Upper lobe of right lung (tissue), 1 donor: Measurements from ENCODE around the gene IFI27L1. TPM values are rescaled to one million over a fixed set of nuclear protein-coding genes. Genes with fewer than 3 reads are reported as not detected.

Experiments
- ATAC-seq: fragments of 200-7000 bp; cut with Tn5 transposase; one replicate; pipeline ENCODE4 v1.9.1; 2020; ENCODE audit warnings: mild to moderate bottlenecking, moderate library complexity
- DNase-seq: peaks from one replicate; pipeline ENCODE4 v3.0.0-alpha.2; 2020
- H3K27ac ChIP-seq: fragments of 200-600 bp; one replicate; pipeline ENCODE4 v1.8.0; 2022
- H3K27me3 ChIP-seq: fragments of 200-600 bp; one replicate; pipeline ENCODE4 v1.8.0; 2022; ENCODE audit warnings: mild to moderate bottlenecking
- H3K36me3 ChIP-seq: fragments of 200-600 bp; one replicate; pipeline ENCODE4 v1.8.0; 2022
- H3K4me1 ChIP-seq: fragments of 200-600 bp; one replicate; pipeline ENCODE4 v1.8.0; 2022
- H3K4me3 ChIP-seq: fragments of 200-600 bp; one replicate; pipeline ENCODE4 v1.8.0; 2022; ENCODE audit warnings: mild to moderate bottlenecking
- H3K9me3 ChIP-seq: fragments of 200-600 bp; one replicate; pipeline ENCODE4 v1.8.0; 2022
- intact Hi-C: fragments of 100-400 bp; cut with DNase I; formaldehyde crosslinking; loops from one replicate; pipeline ENCODE4 v1.11.0; 2022
- total RNA-seq: library from RNA; stranded (reverse); fragmentation: NEBNext Ultra II Directional; extraction: Animal tissue kit (Norgen Biotek cat#: 25700); gene quantifications from one replicate; pipeline ENCODE4 v1.2.1, GENCODE V29; 2021
- TF ChIP-seq, protein P1 (sequence below): fragments of 200-600 bp; IDR thresholded peaks from one replicate; pipeline ENCODE4 v1.8.0; 2022; ENCODE audit warnings: antibody characterized with exemption
- donor health status: DM: no; HTN: yes; CAD: no; lungs with severe emphysema.

The IFI27L1 gene
- total RNA-seq, 1 donor from 2014 or later: 15.2 TPM

DNA sequence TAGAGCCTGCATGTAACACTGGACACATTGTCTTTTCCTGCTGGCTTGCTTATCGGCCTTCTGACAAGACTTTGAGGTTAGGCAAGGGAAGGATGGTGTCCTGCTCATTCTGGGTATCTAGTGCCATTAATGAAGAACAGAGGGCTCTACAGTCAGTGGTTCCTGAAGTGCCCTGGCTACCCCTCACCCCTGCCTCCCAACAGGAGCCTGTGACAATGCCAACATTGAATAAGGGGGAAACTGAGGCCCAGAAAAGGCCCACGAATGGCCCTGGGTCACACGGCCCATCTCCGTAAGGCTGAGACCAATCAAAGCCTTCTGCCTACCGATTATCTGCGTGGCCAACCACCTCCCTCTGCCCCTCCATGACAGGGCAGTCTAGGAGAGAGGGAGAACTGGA lies 46.2 kb downstream of the IFI27L1 start:
- H3K27me3 ChIP-seq: no peaks in the 10 kb centered on the region
- ATAC-seq (no peak), DNase-seq (no peak)
- no peaks in the 10 kb centered on the region for H3K9me3 ChIP-seq
- peaks cover 8% of the 10 kb centered on the region for H3K4me1 ChIP-seq
- intact Hi-C loops: no loop called here
- TF ChIP-seq, protein P1, sequence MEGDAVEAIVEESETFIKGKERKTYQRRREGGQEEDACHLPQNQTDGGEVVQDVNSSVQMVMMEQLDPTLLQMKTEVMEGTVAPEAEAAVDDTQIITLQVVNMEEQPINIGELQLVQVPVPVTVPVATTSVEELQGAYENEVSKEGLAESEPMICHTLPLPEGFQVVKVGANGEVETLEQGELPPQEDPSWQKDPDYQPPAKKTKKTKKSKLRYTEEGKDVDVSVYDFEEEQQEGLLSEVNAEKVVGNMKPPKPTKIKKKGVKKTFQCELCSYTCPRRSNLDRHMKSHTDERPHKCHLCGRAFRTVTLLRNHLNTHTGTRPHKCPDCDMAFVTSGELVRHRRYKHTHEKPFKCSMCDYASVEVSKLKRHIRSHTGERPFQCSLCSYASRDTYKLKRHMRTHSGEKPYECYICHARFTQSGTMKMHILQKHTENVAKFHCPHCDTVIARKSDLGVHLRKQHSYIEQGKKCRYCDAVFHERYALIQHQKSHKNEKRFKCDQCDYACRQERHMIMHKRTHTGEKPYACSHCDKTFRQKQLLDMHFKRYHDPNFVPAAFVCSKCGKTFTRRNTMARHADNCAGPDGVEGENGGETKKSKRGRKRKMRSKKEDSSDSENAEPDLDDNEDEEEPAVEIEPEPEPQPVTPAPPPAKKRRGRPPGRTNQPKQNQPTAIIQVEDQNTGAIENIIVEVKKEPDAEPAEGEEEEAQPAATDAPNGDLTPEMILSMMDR: no peak
- no peak overlapping the region for H3K27ac ChIP-seq
- no peak overlapping the region for H3K4me3 ChIP-seq
- H3K36me3 ChIP-seq: no peaks in the 10 kb centered on the region

DNA sequence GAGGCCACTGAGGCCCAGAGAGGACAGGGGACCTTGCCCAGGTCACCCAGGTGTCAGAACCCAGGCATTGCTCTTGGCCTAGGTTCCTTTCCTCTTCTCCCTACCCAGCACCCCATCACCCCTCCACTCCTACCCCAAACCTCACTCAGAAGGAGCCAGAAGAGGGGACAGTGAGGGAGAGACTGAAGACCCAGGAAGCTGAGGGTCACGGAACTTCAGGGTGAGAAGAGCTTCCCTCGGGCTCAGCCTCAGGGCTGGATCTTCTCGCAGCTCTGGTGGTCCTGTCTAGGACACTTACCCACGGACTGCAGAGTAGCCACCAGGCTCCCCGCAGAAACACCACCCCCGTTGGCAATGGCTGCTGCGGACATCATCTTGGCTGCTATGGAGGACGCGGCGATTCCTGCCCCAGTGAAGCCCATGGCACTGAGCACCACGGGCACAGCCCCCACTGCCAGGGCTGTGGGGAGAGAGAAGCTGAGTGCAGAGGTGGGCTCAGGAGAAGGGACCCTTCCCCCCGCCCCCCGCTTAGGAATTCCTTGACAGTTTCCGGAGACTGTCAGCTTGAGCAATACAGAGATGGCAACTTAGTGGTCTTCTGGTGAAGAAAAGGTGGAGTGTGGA lies 47.2 kb downstream of the IFI27L1 start:
- H3K4me3 ChIP-seq: no peak overlapping the region

DNA sequence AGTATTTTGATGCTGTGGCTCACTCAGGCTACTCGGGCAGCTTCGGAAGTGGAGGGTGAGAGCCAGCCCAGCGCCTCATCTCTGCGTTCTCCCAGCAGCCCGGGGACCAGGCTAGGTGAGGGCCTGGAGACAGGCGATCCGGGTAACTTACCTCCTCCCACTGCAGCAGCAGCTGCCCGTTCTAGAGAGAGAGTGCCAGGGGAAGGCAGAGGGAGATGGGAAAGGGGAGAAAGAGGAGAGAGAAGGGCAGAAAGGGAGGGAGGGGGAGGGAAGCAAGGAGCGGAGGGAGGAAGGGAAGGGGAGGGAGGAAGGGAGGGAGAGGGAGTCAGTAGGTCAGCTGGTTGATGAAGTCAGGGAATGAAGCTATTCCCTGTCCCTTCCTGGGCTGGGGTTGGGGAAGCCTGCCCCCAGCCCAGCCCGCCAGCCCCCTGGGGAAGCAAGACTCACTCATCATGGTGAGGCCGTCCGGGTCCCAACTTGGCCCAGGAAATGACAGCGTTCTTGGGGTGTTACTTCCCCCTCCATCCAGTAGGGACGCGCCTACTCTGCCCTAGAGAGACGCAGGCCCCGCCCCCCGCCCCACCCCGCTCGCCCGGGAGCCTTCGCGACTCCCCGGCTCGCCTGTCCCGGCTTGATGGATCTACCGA lies 48.1 kb downstream of the IFI27L1 start, which contains the start of gene IFI27L2:
Gene IFI27L2 (minus strand): TSS at position 494 of the 647 bp plus-strand sequence. CDS start 40 bp downstream, at position 454.
- Histone ChIP-seq H3K4me3 (peak within 1 kb of the TSS; percentile 56), H3K36me3 (no peaks in the 10 kb centered on the region), H3K9me3 (no peaks in the 10 kb centered on the region), H3K27ac (peak within 1 kb of the TSS; percentile 68), H3K4me1 (peaks cover 8% of the 10 kb centered on the region), H3K27me3 (no peaks in the 10 kb centered on the region)
- TF ChIP-seq, protein P1: peak; percentile 54
- DNase-seq (peak; percentile 83), ATAC-seq (peak; percentile 93)
- intact Hi-C loops: no loop called here

More for the DNA sequence above, 47.2 kb downstream of the IFI27L1 start:
- TF ChIP-seq, protein P1: no peak
- DNase-seq (no peak), ATAC-seq (no peak)
- H3K27ac ChIP-seq: peak overlapping the region; percentile 68
- H3K9me3 ChIP-seq: no peaks in the 10 kb centered on the region
- peaks cover 8% of the 10 kb centered on the region for H3K4me1 ChIP-seq
- intact Hi-C loops: no loop called here
- H3K36me3 ChIP-seq: no peaks in the 10 kb centered on the region
- H3K27me3 ChIP-seq: no peaks in the 10 kb centered on the region

DNA sequence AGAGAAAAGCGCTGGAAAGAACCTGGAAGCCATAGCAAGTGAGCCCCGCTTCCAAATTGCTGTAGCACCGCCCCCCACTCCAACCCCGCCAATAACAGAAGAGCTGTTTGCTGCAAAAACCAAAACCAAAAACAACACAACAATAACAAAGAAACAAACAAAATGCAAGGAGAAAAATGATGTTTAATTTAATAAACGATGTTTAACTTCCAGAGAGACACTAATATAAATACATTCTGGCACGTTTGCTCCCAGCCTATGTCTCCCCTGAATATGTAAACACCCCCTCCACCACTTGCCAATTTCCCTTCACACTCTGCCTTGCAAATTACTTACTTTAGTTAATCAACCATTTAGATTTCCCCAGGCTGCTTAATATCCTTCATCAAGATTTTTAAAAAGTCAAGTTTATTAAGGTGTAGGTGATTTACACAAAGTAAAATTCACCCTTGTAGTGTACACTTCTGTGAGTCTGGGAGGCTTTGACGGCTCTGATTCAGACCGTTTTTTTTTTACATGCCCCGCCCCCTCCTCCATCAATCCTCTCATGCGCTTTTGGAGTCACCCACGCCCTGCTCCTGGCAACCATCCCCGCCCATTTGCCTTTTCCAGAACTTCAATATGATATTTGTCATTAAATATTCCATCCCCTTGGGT lies 48.8 kb downstream of the IFI27L1 start:
- Histone ChIP-seq H3K4me3 (peak overlapping the region; percentile 56), H3K9me3 (no peaks in the 10 kb centered on the region), H3K27ac (peak overlapping the region; percentile 68), H3K27me3 (no peaks in the 10 kb centered on the region), H3K4me1 (peaks cover 8% of the 10 kb centered on the region), H3K36me3 (no peaks in the 10 kb centered on the region)
- DNase-seq: no peak
- TF ChIP-seq, protein P1: no peak
- intact Hi-C loops: no loop called here
- ATAC-seq: peak; percentile 50

DNA sequence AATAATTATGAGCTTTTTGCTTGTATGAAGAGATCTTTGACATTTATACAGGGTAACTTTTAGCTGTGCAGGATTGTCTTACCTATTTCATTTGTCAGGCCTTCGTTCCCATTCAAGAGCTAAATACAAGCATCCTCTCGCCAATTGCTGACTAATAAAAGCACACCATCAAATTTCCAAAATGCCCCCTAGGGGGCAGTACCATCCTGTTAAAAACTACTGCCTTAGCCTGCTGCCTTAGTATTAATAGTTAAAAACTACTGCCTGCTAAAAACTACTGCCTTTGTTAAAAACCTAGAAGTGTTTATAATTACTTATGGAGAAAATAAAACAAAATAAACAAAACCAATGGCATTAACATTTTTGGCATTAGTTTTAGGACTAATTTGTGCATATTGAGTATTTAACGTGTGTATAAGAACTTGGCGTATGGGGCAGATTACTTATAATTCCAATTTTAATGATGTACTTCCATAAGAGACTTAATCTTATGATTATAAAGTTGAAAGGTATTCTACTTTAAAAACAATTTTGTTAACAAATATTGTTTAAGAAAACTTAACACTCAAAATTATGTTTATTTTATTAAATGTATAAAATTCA lies 51.3 kb downstream of the IFI27L1 start:
- intact Hi-C loops: no loop called here

More for the DNA sequence above, 51.3 kb downstream of the IFI27L1 start:
- Histone ChIP-seq H3K9me3 (no peaks in the 10 kb centered on the region), H3K4me1 (peaks cover 8% of the 10 kb centered on the region), H3K27me3 (no peaks in the 10 kb centered on the region), H3K4me3 (no peak overlapping the region), H3K36me3 (no peaks in the 10 kb centered on the region), H3K27ac (no peak overlapping the region)
- DNase-seq: no peak
- TF ChIP-seq, protein P1: peak; percentile 85
- peak; percentile 47 for ATAC-seq
